Activated CD4-positive, CD25-positive, alpha-beta regulatory T cell treated with anti-CD3 and anti-CD28 coated beads, Interleukin-2, amount 50 U/mL, for 16 hours (primary cell): ENCODE results near the gene LIF.

Source experiments
- DNase-seq: peaks from one replicate; pipeline ENCODE4 v3.0.0-alpha.2; 2020; ENCODE audit warnings: low read depth, low spot score

LIF gene

GRCh38 chr22:30245985-30246813 is at the start of gene LIF:
TSS of gene LIF (minus strand) at chr22:30246759. CDS start at chr22:30246695, 64 bp downstream.
- DNase-seq = no peak

GRCh38 chr22:30296324-30296723 is 49.8 kb upstream of the LIF start:
- no peak for DNase-seq

GRCh38 chr22:30295576-30295975 is 49.0 kb upstream of the LIF start:
- DNase-seq = no peak

- no peak for DNase-seq
Measured at GRCh38 chr22:30294830-30295229, 48.3 kb upstream of the LIF start.

GRCh38 chr22:30294066-30294465 is 47.5 kb upstream of the LIF start:
- no peak for DNase-seq

- DNase-seq = no peak
Measured at GRCh38 chr22:30293026-30293425, 46.5 kb upstream of the LIF start.

- DNase-seq = no peak
Measured at GRCh38 chr22:30292069-30292970, 45.8 kb upstream of the LIF start.

GRCh38 chr22:30291058-30291892 is 44.7 kb upstream of the LIF start:
- no peak for DNase-seq

GRCh38 chr22:30290342-30291057 is 43.9 kb upstream of the LIF start:
- no peak for DNase-seq

GRCh38 chr22:30289980-30290313 is 43.4 kb upstream of the LIF start:
- no peak for DNase-seq

- DNase-seq = peak; percentile 78
Measured at GRCh38 chr22:30289141-30289979, 42.8 kb upstream of the LIF start, which contains the start of gene CASTOR1. TSS of gene CASTOR1 (minus strand) at chr22:30289505. CDS start at chr22:30289497, 8 bp downstream.

- no peak for DNase-seq
Measured at GRCh38 chr22:30288419-30289140, 42.0 kb upstream of the LIF start.

- peak; percentile 78 for DNase-seq
Measured at GRCh38 chr22:30287648-30288418, 41.3 kb upstream of the LIF start.

- DNase-seq = peak; percentile 76
Measured at GRCh38 chr22:30286813-30287647, 40.5 kb upstream of the LIF start.

GRCh38 chr22:30286331-30286730 is 39.8 kb upstream of the LIF start:
- no peak for DNase-seq

GRCh38 chr22:30285846-30286200 is 39.3 kb upstream of the LIF start:
- no peak for DNase-seq

- no peak for DNase-seq
Measured at GRCh38 chr22:30285176-30285845, 38.8 kb upstream of the LIF start.
